Measurements from ENCODE around the gene CD164L2. TPM values are rescaled to one million over a fixed set of nuclear protein-coding genes. Genes with fewer than 3 reads are reported as not detected.
A peak's percentile ranks its signal among the peaks of the same experiment; 100 is the strongest.
"Not testable (repeated sequence)": the region's sequence is repeated elsewhere in the genome, so short reads cannot be mapped to it uniquely, and the experiment has no call there.

The CD164L2 gene
- not detected in 2 replicates for total RNA-seq
- long read RNA-seq: 0 reads

DNA sequence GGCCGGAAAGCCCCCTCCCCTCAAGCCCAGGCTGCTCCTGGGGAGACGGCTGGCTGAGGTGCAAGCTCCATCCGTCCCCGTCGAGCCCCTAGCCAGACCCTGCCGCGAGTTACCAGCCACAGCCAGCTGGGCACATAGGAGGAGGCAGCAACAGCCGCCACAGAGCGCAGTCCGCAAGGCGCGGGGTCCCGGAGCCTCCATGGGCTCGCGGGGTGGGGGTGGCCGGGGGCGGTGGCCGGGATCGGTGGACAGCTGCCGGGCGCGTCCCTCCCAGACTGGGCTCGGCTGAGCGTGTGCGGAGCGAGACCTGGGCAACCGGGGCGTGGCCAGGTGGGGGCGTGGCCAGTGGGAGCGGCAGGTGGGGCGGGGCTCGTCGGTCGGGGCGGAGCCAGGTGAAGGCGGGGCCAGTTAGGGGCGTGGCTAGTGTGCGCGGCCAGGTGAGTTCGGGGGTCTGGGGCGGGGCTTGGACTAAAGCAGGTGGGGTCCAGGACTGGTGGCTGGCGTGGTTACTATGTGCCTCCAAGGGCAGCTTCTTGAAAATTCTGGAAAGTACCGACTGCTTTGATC, at the start of gene CD164L2:
CD164L2 (minus strand) TSS at position 295 of the 567 bp plus-strand sequence; CDS start at position 201, 94 bp downstream.
- no peak within 1 kb of the TSS for H3K27ac Mint-ChIP-seq (ENCODE audit: unreplicated experiment)
- H3K4me1 Mint-ChIP-seq: no peaks in the 10 kb centered on the region
- H3K27me3 Mint-ChIP-seq (ENCODE audit: low read depth): peaks cover 22% of the 10 kb centered on the region
- DNase-seq (ENCODE audit: low read depth, low spot score): no peak
- H3K36me3 Mint-ChIP-seq (ENCODE audit: low read depth): no peaks in the 10 kb centered on the region
- TF ChIP-seq, protein P1, sequence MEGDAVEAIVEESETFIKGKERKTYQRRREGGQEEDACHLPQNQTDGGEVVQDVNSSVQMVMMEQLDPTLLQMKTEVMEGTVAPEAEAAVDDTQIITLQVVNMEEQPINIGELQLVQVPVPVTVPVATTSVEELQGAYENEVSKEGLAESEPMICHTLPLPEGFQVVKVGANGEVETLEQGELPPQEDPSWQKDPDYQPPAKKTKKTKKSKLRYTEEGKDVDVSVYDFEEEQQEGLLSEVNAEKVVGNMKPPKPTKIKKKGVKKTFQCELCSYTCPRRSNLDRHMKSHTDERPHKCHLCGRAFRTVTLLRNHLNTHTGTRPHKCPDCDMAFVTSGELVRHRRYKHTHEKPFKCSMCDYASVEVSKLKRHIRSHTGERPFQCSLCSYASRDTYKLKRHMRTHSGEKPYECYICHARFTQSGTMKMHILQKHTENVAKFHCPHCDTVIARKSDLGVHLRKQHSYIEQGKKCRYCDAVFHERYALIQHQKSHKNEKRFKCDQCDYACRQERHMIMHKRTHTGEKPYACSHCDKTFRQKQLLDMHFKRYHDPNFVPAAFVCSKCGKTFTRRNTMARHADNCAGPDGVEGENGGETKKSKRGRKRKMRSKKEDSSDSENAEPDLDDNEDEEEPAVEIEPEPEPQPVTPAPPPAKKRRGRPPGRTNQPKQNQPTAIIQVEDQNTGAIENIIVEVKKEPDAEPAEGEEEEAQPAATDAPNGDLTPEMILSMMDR (conservative IDR thresholded peaks at IDR 0.05): no peak
- H3K9me3 Mint-ChIP-seq: no peaks in the 10 kb centered on the region
- no peak within 1 kb of the TSS for H3K4me3 Mint-ChIP-seq

DNA sequence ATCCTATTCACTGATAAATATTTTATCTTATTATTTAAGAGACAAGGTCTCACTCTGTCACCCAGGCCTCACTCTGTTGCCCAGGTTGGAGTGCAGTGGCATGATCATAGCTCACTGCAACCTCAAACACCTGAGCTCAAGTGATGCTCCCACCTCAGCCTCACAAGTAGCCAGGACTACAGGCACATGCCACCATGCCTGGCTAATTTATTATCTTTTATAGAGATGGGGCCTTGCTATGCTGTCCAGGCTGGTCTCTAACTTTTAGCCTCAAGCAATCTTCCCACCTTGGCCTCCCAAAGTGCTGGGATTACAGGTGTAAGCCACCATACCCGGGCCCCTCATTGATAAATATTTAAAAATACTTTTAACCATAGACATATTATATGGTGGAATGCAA, 49.6 kb upstream of the CD164L2 start:
- H3K36me3 Mint-ChIP-seq (ENCODE audit: low read depth): not testable (repeated sequence)

DNA sequence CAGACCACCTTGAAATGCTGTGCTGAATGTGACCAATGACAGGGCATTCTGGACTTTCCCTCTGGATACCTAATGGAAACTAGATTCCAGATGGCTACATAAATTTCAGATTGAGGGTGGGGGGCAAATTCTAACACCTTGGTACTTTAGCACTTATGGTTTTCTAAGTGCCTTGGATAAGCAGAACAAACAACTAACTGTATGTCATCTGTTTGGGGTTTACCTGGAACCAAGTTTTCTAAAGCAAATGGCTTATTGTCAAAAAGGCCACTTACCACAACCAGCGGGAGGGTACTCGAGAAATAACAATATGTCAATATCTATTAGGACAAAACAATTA, 48.4 kb upstream of the CD164L2 start:
- H3K27ac Mint-ChIP-seq (ENCODE audit: unreplicated experiment): no peak overlapping the region
- no peaks in the 10 kb centered on the region for H3K27me3 Mint-ChIP-seq (ENCODE audit: low read depth)
- DNase-seq (ENCODE audit: low read depth, low spot score): no peak
- H3K36me3 Mint-ChIP-seq (ENCODE audit: low read depth): no peaks in the 10 kb centered on the region
- TF ChIP-seq, protein P1 (conservative IDR thresholded peaks at IDR 0.05): no peak
- H3K4me1 Mint-ChIP-seq: peaks cover 45% of the 10 kb centered on the region
- no peaks in the 10 kb centered on the region for H3K9me3 Mint-ChIP-seq
- no peak overlapping the region for H3K4me3 Mint-ChIP-seq

More for the DNA sequence above, 49.6 kb upstream of the CD164L2 start:
- not testable (repeated sequence) for DNase-seq (ENCODE audit: low read depth, low spot score); H3K4me3 Mint-ChIP-seq; H3K9me3 Mint-ChIP-seq; H3K27ac Mint-ChIP-seq (ENCODE audit: unreplicated experiment); H3K27me3 Mint-ChIP-seq (ENCODE audit: low read depth)
- peaks cover 51% of the 10 kb centered on the region for H3K4me1 Mint-ChIP-seq

DNA sequence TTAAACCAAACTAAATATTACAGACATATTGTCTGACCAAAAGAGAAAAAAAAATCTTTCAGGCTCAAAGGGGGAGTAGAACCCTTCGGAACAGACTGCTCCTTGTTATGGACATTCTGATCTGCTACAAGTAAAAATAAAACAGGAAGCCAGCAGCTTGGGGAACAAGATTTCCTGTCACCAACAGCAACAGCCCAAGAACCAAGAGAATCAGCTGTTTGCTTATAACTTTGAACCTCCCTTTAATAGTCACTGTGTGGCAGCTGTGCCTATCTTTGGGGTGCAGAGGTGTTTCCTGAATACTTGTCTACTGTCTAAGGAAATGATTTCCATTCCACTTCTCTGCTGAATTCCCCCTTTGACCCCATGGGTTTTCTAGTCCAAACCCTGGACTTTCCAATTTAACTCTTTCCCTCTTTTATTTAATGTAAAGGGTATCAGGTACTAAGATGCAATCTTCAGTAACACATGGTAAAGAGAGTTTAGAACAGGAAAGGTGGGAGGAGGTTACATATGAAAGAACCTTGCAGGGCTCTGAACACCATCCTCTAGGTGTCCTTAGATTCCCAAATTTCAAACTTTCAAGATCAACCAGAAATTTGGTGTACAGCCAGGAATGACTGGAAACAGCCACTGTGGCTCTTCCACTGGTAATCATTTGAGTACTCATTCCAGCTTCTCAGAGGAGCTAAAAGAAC, 47.9 kb upstream of the CD164L2 start:
- H3K4me1 Mint-ChIP-seq: peaks cover 40% of the 10 kb centered on the region
- DNase-seq (ENCODE audit: low read depth, low spot score): no peak
- TF ChIP-seq, protein P1 (conservative IDR thresholded peaks at IDR 0.05): no peak
- peak overlapping the region; percentile 39 for H3K4me3 Mint-ChIP-seq
- H3K27me3 Mint-ChIP-seq (ENCODE audit: low read depth): no peaks in the 10 kb centered on the region
- H3K27ac Mint-ChIP-seq (ENCODE audit: unreplicated experiment): no peak overlapping the region
- no peaks in the 10 kb centered on the region for H3K9me3 Mint-ChIP-seq
- peaks cover 2% of the 10 kb centered on the region for H3K36me3 Mint-ChIP-seq (ENCODE audit: low read depth)

DNA sequence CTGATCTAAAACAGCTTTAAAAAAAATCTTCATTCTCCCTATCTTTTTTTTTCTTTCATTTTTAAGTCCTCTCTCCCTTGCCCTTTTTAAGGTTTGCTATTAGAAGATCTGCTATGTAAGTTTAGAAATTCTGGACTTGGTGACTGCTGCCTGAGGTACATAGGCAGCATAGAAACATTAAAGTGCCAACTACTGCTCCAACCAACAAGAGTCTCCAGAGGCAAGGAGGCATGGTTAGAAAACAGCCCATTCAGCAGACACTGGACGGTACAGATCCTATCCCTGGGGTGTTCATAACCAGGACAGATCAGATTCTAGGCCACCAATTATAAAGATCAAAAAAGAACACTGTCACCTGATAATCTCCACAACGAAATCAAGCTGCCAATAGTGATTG, 45.9 kb upstream of the CD164L2 start:
- Mint-ChIP-seq H3K9me3 (no peaks in the 10 kb centered on the region), H3K4me3 (no peak overlapping the region), H3K36me3 (ENCODE audit: low read depth) (peaks cover 6% of the 10 kb centered on the region), H3K4me1 (peaks cover 35% of the 10 kb centered on the region), H3K27ac (ENCODE audit: unreplicated experiment) (peak overlapping the region; percentile 28), H3K27me3 (ENCODE audit: low read depth) (no peaks in the 10 kb centered on the region)
- DNase-seq (ENCODE audit: low read depth, low spot score): no peak
- TF ChIP-seq, protein P1 (conservative IDR thresholded peaks at IDR 0.05): no peak

DNA sequence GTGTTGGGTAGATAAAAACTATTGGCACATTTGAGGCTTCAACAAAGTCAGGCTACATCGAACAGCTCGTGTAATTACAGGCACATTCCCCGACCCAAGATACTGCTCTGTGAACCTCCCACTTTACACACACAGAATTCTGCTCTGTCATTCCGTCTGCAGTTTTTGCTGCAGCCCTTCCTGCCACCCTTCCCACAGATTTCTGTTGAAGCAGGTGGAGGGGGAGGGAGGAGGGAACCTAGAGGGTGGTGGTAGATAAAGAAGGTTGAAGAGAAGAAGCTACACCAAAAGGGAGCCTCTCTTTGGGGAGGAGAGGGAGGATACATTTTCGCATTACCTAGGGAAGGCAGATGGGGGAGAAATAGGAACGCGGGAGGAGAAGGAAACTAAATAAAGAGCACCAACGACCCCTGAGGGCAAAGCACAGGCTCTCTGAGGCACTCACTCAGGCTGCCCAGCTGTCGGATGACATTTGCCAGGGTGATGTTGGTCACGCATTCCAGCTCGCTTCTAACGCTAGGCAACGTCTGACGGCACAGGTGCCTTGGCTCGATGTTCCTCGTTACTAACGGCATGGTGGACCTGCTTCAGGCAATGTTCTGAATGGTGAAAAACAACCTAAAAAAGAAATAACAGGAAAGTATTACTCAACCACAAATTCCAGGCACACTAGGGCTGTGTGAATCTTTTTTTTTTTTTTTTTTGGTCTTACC, 45.3 kb upstream of the CD164L2 start:
- no peaks in the 10 kb centered on the region for H3K27me3 Mint-ChIP-seq (ENCODE audit: low read depth)
- peak overlapping the region; percentile 4 for H3K4me3 Mint-ChIP-seq
- H3K4me1 Mint-ChIP-seq: peaks cover 35% of the 10 kb centered on the region
- DNase-seq (ENCODE audit: low read depth, low spot score): no peak
- H3K9me3 Mint-ChIP-seq: no peaks in the 10 kb centered on the region
- TF ChIP-seq, protein P1 (conservative IDR thresholded peaks at IDR 0.05): no peak
- H3K27ac Mint-ChIP-seq (ENCODE audit: unreplicated experiment): peak overlapping the region; percentile 86
- H3K36me3 Mint-ChIP-seq (ENCODE audit: low read depth): peaks cover 6% of the 10 kb centered on the region

All from neural crest cell (in vitro differentiated cells).